GM15510 (cell line): Measurements from ENCODE around the gene CD44.
A peak's percentile ranks its signal among the peaks of the same experiment; 100 is the strongest.

Source experiments
- POLR2A ChIP-seq: IDR thresholded peaks from 3 replicates; pipeline ENCODE4 v1.6.1; 2011; ENCODE audit warnings: borderline replicate concordance; ENCODE audit not compliant: insufficient read length; ENCODE audit errors: extremely low read depth

Gene CD44

GRCh38 chr11:35138943-35139721, at the start of gene CD44:
Gene CD44, plus strand, starts transcription at chr11:35139171. Its CDS starts 133 bp downstream, at chr11:35139304.
- TF ChIP-seq POLR2A = peak; percentile 91

- TF ChIP-seq POLR2A = no peak
Observed at GRCh38 chr11:35089666-35090065, 49.3 kb upstream of the CD44 start.

- TF ChIP-seq POLR2A = no peak
Observed at GRCh38 chr11:35090125-35090524, 48.8 kb upstream of the CD44 start.

DNA sequence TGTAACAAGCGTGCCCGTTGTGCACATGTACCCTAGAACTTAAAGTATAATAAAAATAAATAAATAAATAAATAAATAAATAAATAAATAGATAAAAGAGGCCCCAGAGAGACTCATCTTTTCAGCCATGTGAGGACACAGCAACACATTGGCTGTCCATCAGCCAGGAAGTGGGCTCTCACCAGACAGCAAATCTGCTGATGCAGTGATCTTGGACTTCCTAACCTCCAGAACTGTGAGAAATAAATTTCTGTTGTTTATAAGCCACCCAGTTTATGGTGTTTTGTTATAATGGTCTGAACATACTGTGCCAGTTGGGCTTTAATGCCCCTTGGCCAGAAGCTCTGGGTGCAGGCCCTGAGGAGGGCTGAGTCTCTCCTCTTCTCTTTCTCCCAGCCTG, 42.2 kb upstream of the CD44 start:
- TF ChIP-seq POLR2A = no peak

GRCh38 chr11:35097814-35098455, 41.0 kb upstream of the CD44 start:
- no peak for TF ChIP-seq POLR2A

- TF ChIP-seq POLR2A = no peak
Observed at GRCh38 chr11:35098855-35099254, 40.1 kb upstream of the CD44 start.

DNA sequence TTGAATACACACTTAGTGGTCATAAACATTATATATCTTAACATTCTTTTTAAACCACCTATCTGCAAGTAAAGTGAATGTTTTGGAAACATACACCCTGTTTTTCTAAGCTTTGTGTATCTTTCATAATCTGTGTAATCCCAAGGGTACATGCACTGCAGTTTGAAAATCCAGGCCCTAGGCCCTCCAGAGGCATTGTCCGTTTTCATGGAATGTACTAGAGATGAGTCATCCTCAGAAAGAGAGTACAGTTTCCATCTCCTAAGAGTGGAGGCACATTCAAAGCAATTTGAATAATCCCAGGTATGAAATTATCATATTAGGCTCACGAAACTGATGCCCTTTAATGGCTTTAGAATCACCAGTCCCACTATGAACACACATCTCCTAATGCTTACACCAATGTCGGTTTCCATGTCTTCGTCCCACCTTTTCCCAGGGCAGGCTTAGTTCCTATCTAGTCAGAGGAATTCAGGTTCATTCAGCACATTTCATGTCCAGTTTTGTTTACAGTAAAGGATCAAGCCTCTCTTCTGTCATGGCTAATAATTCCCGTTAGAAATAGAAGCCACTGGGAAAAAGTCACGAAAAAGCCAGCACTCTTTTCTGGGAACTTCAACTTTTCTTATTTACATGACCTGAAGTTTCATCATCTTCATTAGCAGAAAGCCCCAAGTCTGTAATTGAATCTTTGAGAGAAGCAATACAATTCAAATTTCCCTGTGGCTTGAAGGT, 39.5 kb upstream of the CD44 start:
- TF ChIP-seq POLR2A = no peak

GRCh38 chr11:35100013-35100383, 39.0 kb upstream of the CD44 start:
- TF ChIP-seq POLR2A = no peak

- no peak for TF ChIP-seq POLR2A
Observed at GRCh38 chr11:35101223-35101622, 37.7 kb upstream of the CD44 start.

DNA sequence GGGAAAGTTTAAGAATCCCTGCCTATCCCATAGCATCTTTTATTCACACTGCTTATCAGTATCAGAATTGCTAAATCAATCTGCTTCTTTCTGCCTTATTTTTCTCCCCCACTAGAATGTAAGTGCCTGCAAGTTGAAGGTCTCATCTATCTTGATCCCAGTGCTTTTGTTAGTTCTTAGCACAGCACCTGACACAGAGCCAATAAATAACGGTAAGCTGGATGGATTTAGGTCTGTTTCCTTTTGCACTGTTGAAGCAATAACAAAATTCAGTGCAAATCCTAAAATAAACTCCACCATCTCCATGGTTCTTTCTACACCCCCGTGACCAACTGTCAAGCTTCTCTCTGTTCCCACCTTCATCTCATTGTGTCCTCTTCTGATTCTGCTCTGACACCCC, 36.7 kb upstream of the CD44 start:
- TF ChIP-seq POLR2A = no peak

- no peak for TF ChIP-seq POLR2A
Observed at GRCh38 chr11:35103366-35104208, 35.4 kb upstream of the CD44 start.

DNA sequence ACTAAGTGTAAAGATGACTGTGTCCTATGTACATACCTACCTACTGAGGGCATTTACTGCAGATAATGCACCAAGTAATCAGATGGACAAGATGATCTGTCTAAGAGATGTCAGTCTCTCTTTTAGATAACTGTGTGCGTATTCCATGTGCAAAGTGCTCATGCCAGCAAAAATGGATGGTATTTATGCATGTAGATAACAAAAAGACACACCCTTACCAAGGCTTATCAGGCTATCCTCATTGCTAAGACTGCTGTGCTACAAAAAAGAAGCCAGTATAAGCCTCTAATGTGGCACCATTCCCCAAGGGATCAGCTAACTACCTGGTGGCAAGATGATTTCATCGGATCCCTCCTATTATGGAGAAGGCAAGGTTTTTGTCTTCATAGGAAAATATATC, 34.3 kb upstream of the CD44 start:
- no peak for TF ChIP-seq POLR2A

DNA sequence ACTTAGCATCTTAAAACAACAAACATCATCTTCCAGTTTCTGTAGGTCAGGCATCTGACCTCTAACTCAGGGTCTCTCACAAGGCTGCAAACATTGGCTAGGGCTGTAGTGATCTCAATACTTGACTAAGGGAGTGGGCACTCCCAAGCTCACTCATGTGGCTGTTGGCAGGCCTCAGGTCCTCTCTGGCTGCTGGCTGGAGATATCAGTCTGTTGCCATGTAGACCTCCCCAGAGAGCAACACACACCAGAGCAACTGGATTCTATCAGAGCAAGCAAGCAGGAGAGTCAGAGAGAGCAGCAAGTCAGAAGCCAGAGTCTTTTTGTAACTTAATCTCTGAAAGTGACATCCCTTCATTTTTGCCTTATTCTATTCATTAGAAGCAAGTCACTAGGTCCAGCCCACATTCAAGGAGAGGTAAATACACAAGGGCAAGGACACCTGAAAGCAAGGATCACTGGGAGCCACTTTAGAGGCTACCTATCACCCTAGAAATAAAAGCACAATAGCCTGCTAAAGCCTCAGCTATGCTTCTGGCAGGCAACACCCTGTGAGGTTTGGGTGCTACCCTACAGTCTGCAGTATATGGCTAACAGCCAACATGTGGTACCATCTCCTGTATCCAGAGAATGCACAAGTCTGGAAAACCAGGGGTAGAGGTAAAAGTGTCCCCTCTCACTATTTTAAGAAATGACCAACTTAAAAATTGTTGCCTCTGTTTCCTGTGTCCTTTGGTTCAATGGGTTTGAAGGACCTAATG, 33.5 kb upstream of the CD44 start:
- no peak for TF ChIP-seq POLR2A

GRCh38 chr11:35106595-35106994, 32.4 kb upstream of the CD44 start:
- no peak for TF ChIP-seq POLR2A

DNA sequence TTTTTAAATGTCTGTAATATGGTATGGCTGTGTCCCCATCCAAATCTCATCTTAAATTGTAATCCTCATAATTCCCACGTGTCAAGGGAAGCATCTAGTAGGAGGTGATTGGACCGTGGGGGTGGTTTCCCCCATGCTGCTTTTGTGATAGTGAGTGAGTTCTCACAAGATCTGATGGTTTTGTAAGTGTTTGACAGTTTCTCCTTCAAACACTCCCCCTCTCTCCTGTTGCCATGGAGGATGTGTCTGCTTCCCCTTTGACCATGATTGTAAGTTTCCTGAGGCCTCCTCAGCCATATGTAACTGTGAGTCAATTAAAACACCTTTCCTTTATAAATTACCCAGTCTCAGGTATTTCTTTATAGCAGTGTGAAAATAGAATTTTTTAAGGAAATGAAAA, 31.1 kb upstream of the CD44 start:
- TF ChIP-seq POLR2A = no peak

GRCh38 chr11:35109041-35109440, 29.9 kb upstream of the CD44 start:
- TF ChIP-seq POLR2A = no peak
